H1 (cell line): ENCODE data around the gene TM4SF1. TPM values are rescaled to one million over a fixed set of nuclear protein-coding genes. Genes with fewer than 3 reads are reported as not detected.

Experiments
- CREB1 ChIP-seq: IDR thresholded peaks from 2 replicates; pipeline ENCODE4 v1.6.1; 2012; ENCODE audit warnings: inconsistent platforms
- polyA plus RNA-seq, 7 experiments: library from polyadenylated mRNA; depleted of rRNA in 3 of 7; stranded (reverse) in 5 of 7; unstranded in 2 of 7; fragments of >200 nt in 5 of 7; fragments of 200-250 nt in 2 of 7; gene quantifications; 1 replicate in 5 of 7; 2 replicates in 1 of 7; 4 replicates in 1 of 7; pipeline versions ENCODE4 v1.2.1 to v1.2.3, GENCODE V29; 2011 to 2013; ENCODE audit warnings: missing spikeins in 2 of 7, mixed read lengths in 2 of 7
- total RNA-seq: library from RNA; stranded (reverse); fragmentation: NEBNext Ultra II Directional; extraction: Animal tissue kit (Norgen Biotek cat#: 25700); gene quantifications from 2 replicates; pipeline ENCODE4 v1.2.1, GENCODE V29; 2021

The TM4SF1 gene
- total and polyA plus RNA-seq, 2 of the 8 experiments (the other 6 are each of a cell fraction or from before 2014, with no cell fraction given), result 0.26 to 1.3 TPM

DNA sequence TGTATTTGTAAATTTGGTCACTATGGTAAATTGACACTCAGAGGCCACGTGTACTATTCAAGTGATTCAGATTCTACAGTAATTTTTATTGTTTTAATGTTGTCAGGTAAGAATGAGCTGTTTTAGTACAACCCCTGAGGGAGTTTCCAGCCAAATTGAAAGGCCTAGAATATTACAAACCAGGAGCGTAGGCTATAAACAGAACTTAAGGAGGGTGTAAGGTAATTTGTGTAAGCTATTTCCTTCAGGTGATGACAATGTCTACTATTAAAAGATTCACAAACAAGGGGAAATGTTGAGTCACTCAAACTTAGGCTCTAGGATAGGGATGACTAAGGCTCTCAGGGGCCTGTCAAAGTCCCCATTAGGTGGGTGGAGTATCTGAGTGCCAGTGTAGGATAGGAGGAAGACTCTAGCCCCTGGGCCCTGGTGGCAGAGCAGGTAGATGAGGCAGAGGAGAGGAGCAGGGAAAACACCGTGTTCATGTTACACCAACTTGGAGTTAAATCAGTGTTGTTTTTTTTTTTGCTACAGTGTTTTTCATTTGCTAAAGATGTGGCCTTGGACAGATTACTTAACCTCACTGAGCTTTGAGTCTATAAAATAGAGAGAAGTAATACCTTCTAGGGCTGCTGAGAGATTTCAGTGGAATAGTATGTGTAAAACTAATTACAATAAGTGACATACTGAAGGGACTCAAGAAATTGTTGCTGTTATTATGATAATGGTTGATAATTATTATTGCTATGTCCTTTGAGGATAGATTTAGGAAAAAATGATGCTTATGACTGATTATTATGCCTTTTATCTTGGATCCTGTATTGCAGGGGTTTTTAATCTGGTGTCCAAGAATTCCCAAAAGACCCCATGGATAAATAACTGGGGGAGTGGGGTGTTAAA is 10.3 kb downstream of the TM4SF1 start (continued):
- TF ChIP-seq CREB1, result no peak
